NCI-H748 treated with DMSO at 0.1 percent for 48 hours (cell line): ENCODE measurements around the gene LRRC17.

Experiments
- DNase-seq: peaks from one replicate; lab custom pipeline; 2025; lab: John Stamatoyannopoulos, UW

LRRC17 gene

GRCh38 chr7:102988631-102989560, 76.1 kb downstream of the LRRC17 start:
- no peak for DNase-seq

GRCh38 chr7:102990642-102991041, 77.8 kb downstream of the LRRC17 start:
- no peak for DNase-seq

- no peak for DNase-seq
These were observed 78.3 kb downstream of the LRRC17 start for GRCh38 chr7:102991077-102991539.

GRCh38 chr7:102991540-102992214, 78.9 kb downstream of the LRRC17 start:
- DNase-seq = no peak

- no peak for DNase-seq
These were observed 79.7 kb downstream of the LRRC17 start for GRCh38 chr7:102992509-102992937.

- DNase-seq = no peak
These were observed 80.3 kb downstream of the LRRC17 start for GRCh38 chr7:102992938-102993717.

GRCh38 chr7:102993718-102994029, 80.9 kb downstream of the LRRC17 start:
- no peak for DNase-seq

- no peak for DNase-seq
These were observed 81.8 kb downstream of the LRRC17 start for GRCh38 chr7:102994567-102994966.
